Measurements from ENCODE around the gene MTMR2.
"Not testable (repeated sequence)": the region's sequence is repeated elsewhere in the genome, so short reads cannot be mapped to it uniquely, and the experiment has no call there.

Gene MTMR2

GRCh38 chr11:95831198-95831883 lies 92.6 kb downstream of the MTMR2 start:
- H3K4me1 Mint-ChIP-seq: peaks cover 11% of the 10 kb centered on the region
- no peak overlapping the region for H3K27ac Mint-ChIP-seq
- peaks cover 42% of the 10 kb centered on the region for H3K36me3 Mint-ChIP-seq
- H3K4me3 Mint-ChIP-seq: no peak overlapping the region
- no peaks in the 10 kb centered on the region for H3K27me3 Mint-ChIP-seq
- no peak for ATAC-seq
- H3K9me3 Mint-ChIP-seq: no peaks in the 10 kb centered on the region

- Mint-ChIP-seq H3K9me3 (no peaks in the 10 kb centered on the region), H3K36me3 (peaks cover 43% of the 10 kb centered on the region), H3K4me3 (no peak overlapping the region), H3K4me1 (peaks cover 11% of the 10 kb centered on the region), H3K27me3 (no peaks in the 10 kb centered on the region), H3K27ac (no peak overlapping the region)
- ATAC-seq: no peak
These were observed 94.2 kb downstream of the MTMR2 start for GRCh38 chr11:95829580-95830259.

DNA sequence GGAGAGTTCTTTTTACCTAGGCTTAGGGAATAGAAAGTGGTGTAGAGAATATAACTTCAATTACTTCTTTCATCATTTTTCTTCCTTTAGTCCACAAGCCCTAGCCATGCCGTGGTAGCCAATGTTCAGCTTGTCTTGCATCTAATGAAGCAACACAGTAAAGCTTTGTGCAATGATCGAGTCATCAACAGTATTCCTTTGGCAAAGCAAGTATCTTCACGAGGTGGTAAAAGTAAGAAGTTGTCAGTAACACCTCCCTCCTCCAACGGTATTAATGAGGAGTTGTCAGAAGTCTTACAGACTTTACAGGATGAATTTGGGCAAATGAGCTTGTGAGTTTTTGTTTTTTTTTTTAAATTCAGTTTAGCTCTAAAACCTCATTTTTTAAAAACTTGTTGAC lies 96.2 kb downstream of the MTMR2 start:
- Mint-ChIP-seq H3K4me3 (no peak overlapping the region), H3K27ac (peak overlapping the region; percentile 45), H3K27me3 (no peaks in the 10 kb centered on the region), H3K36me3 (peaks cover 51% of the 10 kb centered on the region), H3K4me1 (peaks cover 8% of the 10 kb centered on the region), H3K9me3 (no peaks in the 10 kb centered on the region)
- no peak for ATAC-seq

GRCh38 chr11:95821640-95822039 lies 102.3 kb downstream of the MTMR2 start:
- no peaks in the 10 kb centered on the region for H3K4me1 Mint-ChIP-seq
- no peaks in the 10 kb centered on the region for H3K27me3 Mint-ChIP-seq
- peak overlapping the region; percentile 19 for H3K27ac Mint-ChIP-seq
- no peak overlapping the region for H3K4me3 Mint-ChIP-seq
- no peaks in the 10 kb centered on the region for H3K9me3 Mint-ChIP-seq
- ATAC-seq: no peak
- H3K36me3 Mint-ChIP-seq: peaks cover 38% of the 10 kb centered on the region

DNA sequence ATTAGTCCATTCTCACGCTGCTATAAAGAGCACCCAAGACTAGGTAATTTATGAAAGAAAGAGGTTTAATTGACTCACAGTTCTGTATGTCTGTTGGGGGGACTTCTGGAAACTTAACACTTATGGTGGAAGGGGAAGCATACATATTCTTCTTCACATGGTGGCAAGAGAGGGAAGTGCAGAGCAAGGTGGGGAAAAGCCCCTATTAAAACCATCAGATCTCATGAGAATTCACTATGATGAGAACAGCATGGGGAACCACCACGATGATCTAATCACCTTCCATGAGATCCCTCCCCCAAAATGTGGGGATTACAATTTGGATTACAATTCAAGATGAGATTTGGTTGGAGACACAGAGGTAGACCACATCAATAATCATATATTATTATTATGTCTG lies 107.9 kb downstream of the MTMR2 start:
- no peak overlapping the region for H3K4me3 Mint-ChIP-seq
- no peaks in the 10 kb centered on the region for H3K27me3 Mint-ChIP-seq
- H3K27ac Mint-ChIP-seq: no peak overlapping the region
- H3K4me1 Mint-ChIP-seq: peaks cover 7% of the 10 kb centered on the region
- H3K9me3 Mint-ChIP-seq: no peaks in the 10 kb centered on the region
- no peak for ATAC-seq
- peaks cover 40% of the 10 kb centered on the region for H3K36me3 Mint-ChIP-seq

DNA sequence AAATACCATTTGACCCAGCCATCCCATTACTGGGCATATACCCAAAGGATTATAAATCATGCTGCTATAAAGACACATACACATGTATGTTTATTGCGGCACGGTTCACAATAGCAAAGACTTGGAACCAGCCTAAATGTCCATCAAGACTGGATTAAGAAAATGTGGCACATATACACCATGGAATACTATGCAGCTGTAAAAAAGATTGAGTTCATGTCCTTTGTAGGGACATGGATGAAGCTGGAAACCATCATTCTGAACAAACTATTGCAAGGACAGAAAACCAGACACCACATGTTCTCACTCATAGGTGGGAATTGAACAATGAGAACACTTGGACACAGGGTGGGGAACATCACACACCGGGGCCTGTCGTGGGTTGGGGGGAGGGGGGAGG lies 112.9 kb downstream of the MTMR2 start:
- H3K36me3 Mint-ChIP-seq: peaks cover 44% of the 10 kb centered on the region
- H3K27me3 Mint-ChIP-seq, H3K4me3 Mint-ChIP-seq, H3K4me1 Mint-ChIP-seq, H3K9me3 Mint-ChIP-seq, ATAC-seq, H3K27ac Mint-ChIP-seq: not testable (repeated sequence)

DNA sequence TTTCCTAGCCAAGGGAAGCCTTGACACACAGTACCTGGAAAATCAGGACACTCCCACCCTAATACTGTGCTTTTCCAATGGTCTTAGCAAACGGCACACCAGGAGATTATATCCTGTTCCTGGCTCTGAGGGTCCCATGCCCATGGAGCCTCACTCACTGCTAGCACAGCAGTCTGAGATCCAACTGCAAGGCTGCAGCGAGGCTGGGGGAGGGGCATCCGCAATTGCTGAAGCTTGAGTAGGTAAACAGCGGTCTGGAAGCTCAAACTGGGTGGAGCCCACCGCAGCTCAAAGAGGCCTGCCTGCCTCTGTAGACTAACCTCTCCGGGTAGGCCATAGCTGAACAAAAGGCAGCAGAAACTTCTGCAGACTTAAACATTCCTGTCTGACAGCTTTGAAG lies 117.4 kb downstream of the MTMR2 start:
- H3K4me1 Mint-ChIP-seq, H3K9me3 Mint-ChIP-seq, H3K27ac Mint-ChIP-seq, H3K4me3 Mint-ChIP-seq, H3K27me3 Mint-ChIP-seq, ATAC-seq: not testable (repeated sequence)
- peaks cover 46% of the 10 kb centered on the region for H3K36me3 Mint-ChIP-seq

DNA sequence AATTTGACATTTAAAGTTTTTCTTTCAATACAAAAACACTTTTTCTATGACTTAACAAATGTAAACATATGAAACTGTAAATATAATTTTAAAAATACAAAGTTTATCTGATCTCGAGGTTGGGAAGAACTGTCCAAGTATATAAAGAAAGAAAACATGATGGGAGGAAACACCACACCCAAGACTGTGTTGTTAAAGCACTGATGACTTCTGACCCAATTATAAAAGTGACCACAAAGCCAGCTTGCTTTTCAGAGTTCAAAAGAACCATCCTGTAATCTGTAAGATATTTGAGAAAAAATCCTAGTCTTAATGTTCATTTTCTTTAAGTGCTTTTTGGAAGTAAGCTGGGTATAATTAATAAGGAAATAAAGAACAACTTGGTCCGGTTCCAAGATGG lies 118.0 kb downstream of the MTMR2 start:
- H3K36me3 Mint-ChIP-seq: peaks cover 48% of the 10 kb centered on the region
- H3K4me3 Mint-ChIP-seq: no peak overlapping the region
- no peaks in the 10 kb centered on the region for H3K9me3 Mint-ChIP-seq
- no peaks in the 10 kb centered on the region for H3K27me3 Mint-ChIP-seq
- no peak for ATAC-seq
- no peaks in the 10 kb centered on the region for H3K4me1 Mint-ChIP-seq
- H3K27ac Mint-ChIP-seq: no peak overlapping the region

DNA sequence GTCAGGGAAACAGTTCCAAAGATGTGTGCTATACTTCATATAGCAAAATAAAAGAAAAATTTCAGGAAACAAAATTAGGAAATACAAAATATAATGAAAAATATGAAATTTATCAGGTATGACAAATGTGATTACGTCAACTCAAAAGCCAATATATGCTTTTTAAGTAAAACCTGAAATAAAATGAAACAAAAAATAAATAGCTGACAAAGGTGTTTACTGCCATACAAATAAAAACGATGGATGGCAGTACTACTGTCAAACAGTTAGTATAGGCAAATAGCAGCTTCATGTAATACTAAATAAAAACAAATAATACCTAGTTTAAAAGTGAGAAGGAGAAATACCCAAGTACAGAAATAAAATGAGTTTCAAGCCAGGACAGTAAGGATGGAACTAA lies 119.9 kb downstream of the MTMR2 start:
- Mint-ChIP-seq H3K36me3 (peaks cover 55% of the 10 kb centered on the region), H3K4me1 (no peaks in the 10 kb centered on the region), H3K9me3 (no peaks in the 10 kb centered on the region), H3K27me3 (no peaks in the 10 kb centered on the region), H3K27ac (no peak overlapping the region), H3K4me3 (no peak overlapping the region)
- ATAC-seq: no peak

DNA sequence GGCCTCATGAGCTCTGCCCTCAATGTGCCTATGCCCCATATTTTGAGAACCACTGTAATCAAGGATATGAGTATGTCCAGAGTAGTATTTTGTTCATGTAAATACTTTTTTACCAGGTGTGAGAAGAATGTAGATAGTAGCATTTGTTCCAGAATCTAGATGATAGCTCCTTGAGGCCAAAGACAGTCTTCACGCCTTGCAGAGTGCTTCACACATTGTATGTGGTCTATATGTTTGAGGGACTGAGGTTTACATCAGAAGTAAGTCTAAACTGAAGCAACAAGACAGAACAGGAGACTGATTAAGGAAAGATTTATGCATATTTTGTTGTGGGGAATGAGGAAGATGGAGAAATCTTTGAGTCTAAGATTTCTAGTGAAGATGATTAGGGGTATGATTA lies 121.1 kb downstream of the MTMR2 start:
- no peak overlapping the region for H3K27ac Mint-ChIP-seq
- H3K36me3 Mint-ChIP-seq: peaks cover 54% of the 10 kb centered on the region
- H3K4me1 Mint-ChIP-seq: no peaks in the 10 kb centered on the region
- no peak for ATAC-seq
- H3K9me3 Mint-ChIP-seq: no peaks in the 10 kb centered on the region
- H3K27me3 Mint-ChIP-seq: no peaks in the 10 kb centered on the region
- H3K4me3 Mint-ChIP-seq: no peak overlapping the region

GRCh38 chr11:95800438-95800837 lies 123.5 kb downstream of the MTMR2 start:
- peaks cover 6% of the 10 kb centered on the region for H3K4me1 Mint-ChIP-seq
- no peaks in the 10 kb centered on the region for H3K9me3 Mint-ChIP-seq
- H3K4me3 Mint-ChIP-seq: no peak overlapping the region
- no peak for ATAC-seq
- H3K27me3 Mint-ChIP-seq: no peaks in the 10 kb centered on the region
- H3K27ac Mint-ChIP-seq: no peak overlapping the region
- H3K36me3 Mint-ChIP-seq: peaks cover 40% of the 10 kb centered on the region

GRCh38 chr11:95799546-95799945 lies 124.4 kb downstream of the MTMR2 start:
- H3K27me3 Mint-ChIP-seq: no peaks in the 10 kb centered on the region
- peaks cover 15% of the 10 kb centered on the region for H3K4me1 Mint-ChIP-seq
- ATAC-seq: no peak
- no peak overlapping the region for H3K4me3 Mint-ChIP-seq
- no peak overlapping the region for H3K27ac Mint-ChIP-seq
- H3K36me3 Mint-ChIP-seq: peaks cover 40% of the 10 kb centered on the region
- H3K9me3 Mint-ChIP-seq: no peaks in the 10 kb centered on the region

DNA sequence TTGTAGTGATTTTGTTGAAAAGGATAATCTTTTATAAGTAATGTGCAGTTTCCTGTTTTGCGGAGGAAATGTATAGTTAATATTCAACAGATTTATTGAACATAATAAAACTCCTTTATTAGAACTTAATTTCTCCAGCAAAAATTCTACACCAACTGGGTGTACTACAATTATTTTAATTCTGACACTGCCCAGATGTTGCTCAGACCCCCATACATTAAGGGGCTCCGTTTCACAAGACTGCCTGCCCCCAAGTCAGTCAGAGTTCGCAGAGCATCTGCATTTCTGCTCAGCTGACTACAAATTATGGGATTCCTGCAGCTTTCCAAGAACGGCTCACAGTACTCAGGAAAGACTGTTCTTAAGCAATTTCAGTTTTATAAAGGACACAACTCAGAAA lies 127.4 kb downstream of the MTMR2 start:
- Mint-ChIP-seq H3K4me1 (peaks cover 34% of the 10 kb centered on the region), H3K27ac (no peak overlapping the region), H3K4me3 (no peak overlapping the region), H3K9me3 (no peaks in the 10 kb centered on the region), H3K36me3 (peaks cover 19% of the 10 kb centered on the region), H3K27me3 (no peaks in the 10 kb centered on the region)
- ATAC-seq: no peak

GRCh38 chr11:95795627-95796295 lies 128.1 kb downstream of the MTMR2 start:
- ATAC-seq: no peak
- no peak overlapping the region for H3K27ac Mint-ChIP-seq
- no peaks in the 10 kb centered on the region for H3K27me3 Mint-ChIP-seq
- H3K4me1 Mint-ChIP-seq: peaks cover 39% of the 10 kb centered on the region
- H3K36me3 Mint-ChIP-seq: peaks cover 18% of the 10 kb centered on the region
- no peaks in the 10 kb centered on the region for H3K9me3 Mint-ChIP-seq
- H3K4me3 Mint-ChIP-seq: no peak overlapping the region

DNA sequence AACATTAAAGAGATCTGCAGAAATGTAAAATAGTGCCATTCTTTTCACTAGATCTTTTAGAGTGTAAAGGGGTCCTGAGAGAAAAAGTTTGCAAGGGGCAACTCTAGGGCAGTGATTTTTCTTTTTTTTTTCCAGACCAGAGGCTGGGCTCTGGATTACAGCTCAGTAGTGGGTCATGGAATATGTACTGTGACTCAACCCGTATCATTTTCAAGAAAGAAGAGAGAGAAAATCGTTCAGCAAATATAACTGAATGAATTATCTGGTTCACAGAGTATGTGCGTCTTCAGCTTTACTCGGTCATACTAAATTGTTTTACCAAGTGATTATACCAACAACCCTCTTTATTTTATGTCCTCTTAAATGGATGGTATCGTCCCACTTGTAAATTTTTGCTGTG lies 129.8 kb downstream of the MTMR2 start:
- no peak overlapping the region for H3K27ac Mint-ChIP-seq
- peaks cover 8% of the 10 kb centered on the region for H3K36me3 Mint-ChIP-seq

DNA sequence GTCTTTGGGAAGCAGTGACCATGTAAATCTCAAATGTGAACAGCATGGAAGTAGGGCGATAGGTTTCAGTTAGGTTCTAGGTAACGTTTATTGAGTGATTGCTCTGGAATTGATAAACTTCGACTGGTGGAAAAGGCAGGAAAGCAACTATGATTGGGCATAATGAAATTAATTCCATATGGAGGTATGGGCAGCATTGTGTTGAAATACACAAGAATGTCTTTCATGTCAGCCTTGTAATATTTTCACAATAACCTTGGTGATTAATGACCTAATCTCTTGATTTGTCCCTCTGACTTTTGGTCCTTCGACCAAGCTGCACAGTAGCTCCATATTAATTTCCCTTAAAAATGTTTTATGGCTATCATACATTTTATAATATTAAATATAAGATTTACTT lies 130.8 kb downstream of the MTMR2 start:
- Mint-ChIP-seq H3K4me1 (peaks cover 43% of the 10 kb centered on the region), H3K27me3 (no peaks in the 10 kb centered on the region), H3K27ac (no peak overlapping the region), H3K9me3 (no peaks in the 10 kb centered on the region), H3K36me3 (peaks cover 10% of the 10 kb centered on the region), H3K4me3 (no peak overlapping the region)
- no peak for ATAC-seq

More for the DNA sequence above, 129.8 kb downstream of the MTMR2 start:
- no peaks in the 10 kb centered on the region for H3K27me3 Mint-ChIP-seq
- H3K4me3 Mint-ChIP-seq: no peak overlapping the region
- no peaks in the 10 kb centered on the region for H3K9me3 Mint-ChIP-seq
- peaks cover 39% of the 10 kb centered on the region for H3K4me1 Mint-ChIP-seq
- no peak for ATAC-seq

Measured in stimulated activated memory B cell treated with anti-CD40 and anti-IgM and Interleukin-4, amounts not matched to agents 10 μg/mL and 1 μg/mL and 100 μg/mL, for 72 hours (primary cell).